ENCODE results near the gene SBF2. TPM values are rescaled to one million over a fixed set of nuclear protein-coding genes. Genes with fewer than 3 reads are reported as not detected.

SBF2 gene
- total RNA-seq, 1 donor from 2014 or later: 26.2 TPM

DNA sequence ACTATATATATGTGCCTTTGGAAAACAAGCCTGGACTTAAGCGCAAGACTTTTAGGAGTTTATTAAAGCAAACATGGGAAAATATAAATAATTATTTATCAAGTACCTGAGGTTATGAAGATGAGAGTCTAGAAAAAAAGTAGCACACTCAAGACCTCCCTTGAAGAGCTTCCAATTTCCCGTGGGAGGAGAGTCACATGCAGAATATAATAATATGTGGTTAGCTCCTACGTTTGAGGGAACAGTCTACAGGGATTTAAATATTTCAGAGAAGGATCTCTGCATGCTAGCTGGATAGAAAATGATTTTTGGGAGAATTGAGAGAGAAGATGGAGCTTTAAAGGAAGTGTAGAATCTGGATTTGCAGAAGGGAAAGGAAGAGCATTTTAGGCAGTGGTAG is 446.4 kb downstream of the SBF2 start:
- no peak for DNase-seq (ENCODE audit: low read depth)
- TF ChIP-seq, protein P1, sequence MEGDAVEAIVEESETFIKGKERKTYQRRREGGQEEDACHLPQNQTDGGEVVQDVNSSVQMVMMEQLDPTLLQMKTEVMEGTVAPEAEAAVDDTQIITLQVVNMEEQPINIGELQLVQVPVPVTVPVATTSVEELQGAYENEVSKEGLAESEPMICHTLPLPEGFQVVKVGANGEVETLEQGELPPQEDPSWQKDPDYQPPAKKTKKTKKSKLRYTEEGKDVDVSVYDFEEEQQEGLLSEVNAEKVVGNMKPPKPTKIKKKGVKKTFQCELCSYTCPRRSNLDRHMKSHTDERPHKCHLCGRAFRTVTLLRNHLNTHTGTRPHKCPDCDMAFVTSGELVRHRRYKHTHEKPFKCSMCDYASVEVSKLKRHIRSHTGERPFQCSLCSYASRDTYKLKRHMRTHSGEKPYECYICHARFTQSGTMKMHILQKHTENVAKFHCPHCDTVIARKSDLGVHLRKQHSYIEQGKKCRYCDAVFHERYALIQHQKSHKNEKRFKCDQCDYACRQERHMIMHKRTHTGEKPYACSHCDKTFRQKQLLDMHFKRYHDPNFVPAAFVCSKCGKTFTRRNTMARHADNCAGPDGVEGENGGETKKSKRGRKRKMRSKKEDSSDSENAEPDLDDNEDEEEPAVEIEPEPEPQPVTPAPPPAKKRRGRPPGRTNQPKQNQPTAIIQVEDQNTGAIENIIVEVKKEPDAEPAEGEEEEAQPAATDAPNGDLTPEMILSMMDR (conservative IDR thresholded peaks at IDR 0.05; ENCODE audit: low read depth, low read length): no peak

DNA sequence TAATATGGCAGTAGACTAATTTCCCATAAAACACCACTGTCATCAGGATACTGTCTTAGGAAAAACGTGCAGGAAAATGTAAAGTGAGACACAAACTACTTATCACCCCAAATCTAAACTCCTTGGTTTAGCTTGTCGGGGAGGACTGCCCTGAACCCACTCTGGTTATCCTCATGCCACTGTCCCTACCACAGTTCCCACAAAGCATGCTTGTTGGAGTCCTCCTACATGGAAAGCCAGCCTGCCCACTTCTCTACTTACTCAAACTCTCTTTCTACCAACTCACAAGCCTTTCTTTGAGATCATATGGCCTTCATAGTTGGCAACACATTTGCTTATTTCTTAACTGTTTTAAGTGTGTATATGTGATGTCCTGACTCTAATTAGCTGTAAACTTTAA is 451.1 kb downstream of the SBF2 start:
- H3K4me3 ChIP-seq (ENCODE audit: low read depth, low read length): no peak overlapping the region
- DNase-seq (ENCODE audit: low read depth): no peak
- TF ChIP-seq, protein P1 (conservative IDR thresholded peaks at IDR 0.05; ENCODE audit: low read depth, low read length): no peak

More for the DNA sequence above, 446.4 kb downstream of the SBF2 start:
- no peak overlapping the region for H3K4me3 ChIP-seq (ENCODE audit: low read depth, low read length)

DNA sequence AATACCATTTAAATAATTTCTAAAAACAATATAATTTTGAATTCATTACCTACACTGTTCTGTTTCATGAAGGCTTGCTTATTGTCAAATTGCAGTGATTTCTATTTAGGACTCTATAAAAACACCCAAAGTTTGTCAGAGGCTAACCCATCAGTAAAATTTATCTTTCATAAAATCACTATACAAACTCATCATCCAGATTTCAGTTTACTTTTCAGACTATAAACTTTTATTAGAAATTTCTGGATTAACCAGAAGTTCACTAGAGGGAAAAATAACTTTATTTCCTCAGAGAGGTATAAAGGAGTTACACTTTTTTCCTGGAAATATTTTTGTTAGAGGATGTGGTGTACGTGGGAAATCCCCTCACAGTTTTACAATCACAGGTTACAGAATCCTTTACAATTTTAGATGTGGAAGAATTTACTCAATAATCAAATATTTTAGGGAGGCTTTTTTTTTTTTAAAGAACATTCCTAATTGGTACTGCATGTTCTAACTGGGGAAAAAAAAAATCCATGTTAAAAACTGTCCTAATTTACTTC is 453.5 kb downstream of the SBF2 start:
- DNase-seq (ENCODE audit: low read depth): no peak
- TF ChIP-seq, protein P1 (conservative IDR thresholded peaks at IDR 0.05; ENCODE audit: low read depth, low read length): no peak
- H3K4me3 ChIP-seq (ENCODE audit: low read depth, low read length): no peak overlapping the region

DNA sequence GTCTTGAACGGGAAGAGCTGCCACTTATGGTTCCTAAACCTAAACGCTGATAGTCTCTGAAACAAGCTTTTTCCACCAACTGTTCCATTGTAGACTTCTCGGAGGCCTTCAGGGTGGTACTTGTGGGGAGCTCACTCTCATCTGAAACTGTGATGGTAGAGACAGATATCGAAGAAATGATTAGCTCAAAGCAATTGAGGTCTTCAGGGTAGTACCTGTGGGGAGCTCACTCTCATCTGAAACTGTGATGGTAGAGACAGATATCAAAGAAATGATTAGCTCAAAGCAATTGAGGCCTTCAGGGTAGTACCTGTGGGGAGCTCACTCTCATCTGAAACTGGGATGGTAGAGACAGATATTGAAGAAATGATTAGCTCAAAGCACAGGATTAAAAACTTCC is 454.5 kb downstream of the SBF2 start:
- no peak for DNase-seq (ENCODE audit: low read depth)
- H3K4me3 ChIP-seq (ENCODE audit: low read depth, low read length): no peak overlapping the region
- TF ChIP-seq, protein P1 (conservative IDR thresholded peaks at IDR 0.05; ENCODE audit: low read depth, low read length): no peak

DNA sequence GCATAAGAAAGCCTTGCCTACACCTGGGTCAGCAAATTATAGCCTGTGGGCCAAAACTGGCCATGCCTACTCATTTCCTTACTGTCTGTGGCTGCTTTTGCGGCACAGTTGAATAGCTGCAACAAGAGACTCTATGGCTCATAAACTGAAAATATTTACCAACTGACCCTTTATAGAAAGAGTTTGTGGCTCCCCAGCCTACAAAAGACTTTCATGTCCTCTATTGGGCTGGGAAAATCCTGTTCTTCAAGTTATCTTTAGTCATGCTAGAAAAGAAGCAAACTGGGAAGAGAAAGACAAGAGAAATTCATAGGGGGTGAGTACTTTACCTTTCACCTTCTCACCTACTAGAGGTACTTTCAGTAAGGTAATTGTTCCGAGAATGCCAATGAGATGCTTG is 455.1 kb downstream of the SBF2 start:
- TF ChIP-seq, protein P1 (conservative IDR thresholded peaks at IDR 0.05; ENCODE audit: low read depth, low read length): no peak
- no peak for DNase-seq (ENCODE audit: low read depth)
- H3K4me3 ChIP-seq (ENCODE audit: low read depth, low read length): no peak overlapping the region

DNA sequence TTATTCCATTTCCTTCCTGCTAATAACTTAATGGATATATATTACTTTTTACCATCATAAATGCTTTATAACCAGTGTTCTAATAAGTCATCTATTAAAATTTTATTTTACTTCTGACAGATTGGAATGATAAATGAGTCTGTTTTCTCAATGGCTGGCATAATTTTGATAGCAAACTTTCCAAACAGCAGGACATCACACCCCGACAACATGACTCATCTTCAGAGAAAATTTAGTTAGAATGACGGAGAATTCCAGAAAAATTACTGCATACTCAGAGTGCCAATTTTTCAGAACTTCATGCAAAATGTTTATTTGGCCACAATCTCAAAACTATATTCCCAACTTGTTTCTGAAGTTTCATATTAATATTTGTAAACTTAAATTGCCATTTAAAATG is 455.8 kb downstream of the SBF2 start:
- DNase-seq (ENCODE audit: low read depth): no peak
- TF ChIP-seq, protein P1 (conservative IDR thresholded peaks at IDR 0.05; ENCODE audit: low read depth, low read length): no peak
- H3K4me3 ChIP-seq (ENCODE audit: low read depth, low read length): no peak overlapping the region

DNA sequence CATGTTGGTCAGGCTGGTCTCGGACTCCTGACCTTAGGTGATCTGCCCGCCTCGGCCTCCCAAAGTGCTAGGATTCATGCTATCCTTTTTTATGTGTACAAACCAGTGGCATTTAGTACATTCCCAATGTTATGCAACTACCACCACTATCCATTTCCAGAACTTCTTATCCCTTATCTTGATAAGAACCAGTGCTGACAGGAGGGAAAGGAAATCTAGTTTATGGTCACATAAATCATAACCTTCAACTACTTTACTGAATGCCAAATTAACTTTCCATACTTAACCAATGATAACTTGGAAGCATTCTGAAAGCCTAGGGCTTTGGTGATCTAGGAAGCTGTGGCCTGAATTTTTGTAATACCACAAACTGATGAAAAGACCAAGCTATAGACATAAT is 459.7 kb downstream of the SBF2 start:
- DNase-seq (ENCODE audit: low read depth): no peak
- H3K4me3 ChIP-seq (ENCODE audit: low read depth, low read length): no peak overlapping the region
- TF ChIP-seq, protein P1 (conservative IDR thresholded peaks at IDR 0.05; ENCODE audit: low read depth, low read length): no peak

Data from epithelial cell of proximal tubule (primary cell).